Stimulated activated CD8-positive, alpha-beta memory T cell treated with anti-CD3 and anti-CD28 coated beads, Interleukin-15, amount 100 ng/mL, for 4 hours (primary cell): ENCODE results near the gene DPF3.

Source experiments
- DNase-seq, 2 donors: peaks; one replicate each; pipeline ENCODE4 v3.0.0-alpha.2; 2020; ENCODE audit warnings: low read depth in 2 of 2

Gene DPF3

GRCh38 chr14:72645706-72646105, 248.2 kb downstream of the DPF3 start:
- no peak for DNase-seq

- DNase-seq = no peak
These were observed 249.0 kb downstream of the DPF3 start for GRCh38 chr14:72644758-72645489.

GRCh38 chr14:72644038-72644437, 249.9 kb downstream of the DPF3 start:
- no peak for DNase-seq

- DNase-seq = no peak
These were observed 250.5 kb downstream of the DPF3 start for GRCh38 chr14:72643317-72643801.

GRCh38 chr14:72640911-72641485, 252.9 kb downstream of the DPF3 start:
- no peak for DNase-seq

- DNase-seq = no peak
These were observed 255.9 kb downstream of the DPF3 start for GRCh38 chr14:72638021-72638420.

- DNase-seq = no peak
These were observed 257.0 kb downstream of the DPF3 start for GRCh38 chr14:72636871-72637270.

GRCh38 chr14:72636094-72636493, 257.8 kb downstream of the DPF3 start:
- no peak for DNase-seq

- no peak for DNase-seq
These were observed 258.9 kb downstream of the DPF3 start for GRCh38 chr14:72634691-72635616.

- DNase-seq = no peak
These were observed 260.4 kb downstream of the DPF3 start for GRCh38 chr14:72633551-72633950.

- no peak for DNase-seq
These were observed 261.2 kb downstream of the DPF3 start for GRCh38 chr14:72632727-72633126.

- DNase-seq = no peak
These were observed 262.5 kb downstream of the DPF3 start for GRCh38 chr14:72631401-72631800.

GRCh38 chr14:72630374-72630773, 263.5 kb downstream of the DPF3 start:
- no peak for DNase-seq

- no peak for DNase-seq
These were observed 264.4 kb downstream of the DPF3 start for GRCh38 chr14:72629534-72629933.

- no peak for DNase-seq
These were observed 268.2 kb downstream of the DPF3 start for GRCh38 chr14:72625689-72626088.

- DNase-seq = no peak
These were observed 272.4 kb downstream of the DPF3 start for GRCh38 chr14:72621387-72622065.

GRCh38 chr14:72619881-72620280, 274.0 kb downstream of the DPF3 start:
- no peak for DNase-seq

GRCh38 chr14:72619111-72619571, 274.8 kb downstream of the DPF3 start:
- DNase-seq = no peak

- DNase-seq = no peak
These were observed 275.5 kb downstream of the DPF3 start for GRCh38 chr14:72618424-72618823.

- no peak for DNase-seq
These were observed 276.4 kb downstream of the DPF3 start for GRCh38 chr14:72617391-72618031.

- no peak for DNase-seq
These were observed 277.1 kb downstream of the DPF3 start for GRCh38 chr14:72616811-72617210.
